Adrenal gland (tissue), 5 donors: Measurements from ENCODE around the gene GTF2F1.

Experiments used
- CTCF ChIP-seq, 6 experiments: fragments of 450-650 bp in 4 of 6; fragments of 200-600 bp in 2 of 6; sonication (generic) in 1 of 6; IDR thresholded peaks; 1 replicate in 5 of 6; 2 replicates in 1 of 6; pipeline versions ENCODE4 v1.5.1 to v1.8.0; 2016 to 2021; ENCODE audit warnings: antibody characterized with exemption in 6 of 6, mild to moderate bottlenecking in 2 of 6, moderate library complexity in 1 of 6
- POLR2A ChIP-seq, 2 donors: fragments of 450-650 bp; IDR thresholded peaks; one replicate each; pipeline ENCODE4 v1.6.1; 2017; ENCODE audit warnings: antibody characterized with exemption in 2 of 2, mild to moderate bottlenecking in 2 of 2, moderate library complexity in 1 of 2
- donor health status: DM: no; HTN: no; CAD: no.

- no peak for TF ChIP-seq CTCF (IDR thresholded peaks at IDR 0.05)
- no peak for TF ChIP-seq POLR2A (IDR thresholded peaks at IDR 0.05)
Measured at GRCh38 chr19:6421075-6422014, 28.4 kb upstream of the GTF2F1 start.
